ENCODE results near the gene FRK. TPM values are rescaled to one million over a fixed set of nuclear protein-coding genes. Genes with fewer than 3 reads are reported as not detected.

Gene FRK
- polyA plus RNA-seq, 4 donors: 2.9 to 11.2 (median 5.8) TPM

DNA sequence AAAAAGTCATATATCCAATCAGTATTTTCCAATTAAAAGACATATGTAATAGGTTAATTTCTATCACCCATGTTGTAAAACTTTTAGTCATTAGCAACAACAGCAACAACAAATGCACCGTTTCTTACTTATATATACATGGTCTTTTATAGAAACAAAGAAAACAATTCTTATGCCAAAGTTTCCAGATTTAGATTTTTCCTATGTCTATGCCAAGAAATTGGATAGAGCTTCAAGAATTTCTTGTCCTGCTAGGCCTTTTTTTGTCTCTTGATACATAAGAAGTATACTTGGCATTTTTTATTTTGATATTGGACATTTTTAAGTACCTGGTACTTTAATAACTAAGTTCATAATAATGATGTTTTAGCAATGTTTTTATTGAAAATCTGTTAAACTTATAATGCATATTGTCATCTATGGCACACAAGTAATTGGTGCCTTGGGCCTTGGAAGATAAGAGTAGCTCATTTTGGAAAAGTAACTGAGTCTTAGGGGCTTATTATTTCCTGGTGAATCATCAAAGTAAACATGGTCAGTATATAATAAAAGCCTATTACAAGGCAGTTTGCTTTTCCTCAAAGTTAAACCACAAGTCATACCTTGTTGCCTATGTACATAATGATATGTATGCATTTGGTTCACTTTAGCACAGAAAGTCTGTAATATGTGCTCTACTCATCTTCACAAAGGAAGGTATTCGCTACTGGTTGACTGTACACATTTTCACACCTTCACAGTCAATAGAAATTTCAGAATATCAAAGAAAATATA lies 10.1 kb upstream of the FRK start:
- H3K27ac ChIP-seq (ENCODE audit: low read depth in 1 of 3, low read length in 2 of 3): no peak overlapping the region
- H3K4me3 ChIP-seq (ENCODE audit: low read depth in 1 of 3, low read length in 3 of 3): no peak overlapping the region
- H3K36me3 ChIP-seq (ENCODE audit: control insufficient read depth in 3 of 3, insufficient read depth in 2 of 3, low read depth in 1 of 3, low read length in 3 of 3): no peaks in the 10 kb centered on the region
- no peak for FAIRE-seq
- no peaks in the 10 kb centered on the region for H3K4me1 ChIP-seq (ENCODE audit: control insufficient read depth in 3 of 3, insufficient read depth in 2 of 3, low read depth in 1 of 3, low read length in 2 of 3)
- no peaks in the 10 kb centered on the region for H3K27me3 ChIP-seq (ENCODE audit: control insufficient read depth in 3 of 3, insufficient read depth in 3 of 3, low read length in 3 of 3)
- H3K9me3 ChIP-seq (ENCODE audit: control insufficient read depth in 2 of 2, insufficient read depth in 1 of 2, low read depth in 1 of 2, low read length in 1 of 2): no peaks in the 10 kb centered on the region
- WGBS, 3 donors: 80% methylated on average over 2 of the region's 2 CpGs
- no peak for DNase-seq

DNA sequence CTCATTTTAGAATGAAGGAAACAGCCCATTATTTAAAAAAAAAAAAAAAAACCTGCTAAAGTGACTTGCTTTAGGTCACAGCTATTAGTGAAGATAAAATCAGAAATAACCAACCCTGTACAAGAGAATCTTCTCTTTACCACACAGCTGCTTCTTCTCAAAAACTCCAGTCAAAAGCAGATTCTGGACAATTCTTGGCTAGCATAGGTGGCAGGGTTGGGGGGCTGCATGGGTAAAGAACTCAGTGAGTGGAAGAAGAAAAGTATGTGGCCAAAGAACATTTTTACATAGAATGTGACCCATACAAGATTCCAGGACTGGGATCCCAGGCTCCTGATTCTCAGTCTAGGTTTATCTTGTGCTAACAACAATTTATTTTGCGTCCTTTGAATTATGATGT lies 9.4 kb upstream of the FRK start:
- H3K36me3 ChIP-seq (ENCODE audit: control insufficient read depth in 3 of 3, insufficient read depth in 2 of 3, low read depth in 1 of 3, low read length in 3 of 3): no peaks in the 10 kb centered on the region
- 95 to 100% (median 96%) methylated on average over 1 of the region's 1 CpG for WGBS, 3 donors
- FAIRE-seq: no peak
- H3K9me3 ChIP-seq (ENCODE audit: control insufficient read depth in 2 of 2, insufficient read depth in 1 of 2, low read depth in 1 of 2, low read length in 1 of 2): no peaks in the 10 kb centered on the region
- no peak for DNase-seq
- H3K4me3 ChIP-seq (ENCODE audit: low read depth in 1 of 3, low read length in 3 of 3): no peak overlapping the region
- H3K27ac ChIP-seq (ENCODE audit: low read depth in 1 of 3, low read length in 2 of 3): no peak overlapping the region
- H3K4me1 ChIP-seq (ENCODE audit: control insufficient read depth in 3 of 3, insufficient read depth in 2 of 3, low read depth in 1 of 3, low read length in 2 of 3): no peaks in the 10 kb centered on the region
- H3K27me3 ChIP-seq (ENCODE audit: control insufficient read depth in 3 of 3, insufficient read depth in 3 of 3, low read length in 3 of 3): no peaks in the 10 kb centered on the region

DNA sequence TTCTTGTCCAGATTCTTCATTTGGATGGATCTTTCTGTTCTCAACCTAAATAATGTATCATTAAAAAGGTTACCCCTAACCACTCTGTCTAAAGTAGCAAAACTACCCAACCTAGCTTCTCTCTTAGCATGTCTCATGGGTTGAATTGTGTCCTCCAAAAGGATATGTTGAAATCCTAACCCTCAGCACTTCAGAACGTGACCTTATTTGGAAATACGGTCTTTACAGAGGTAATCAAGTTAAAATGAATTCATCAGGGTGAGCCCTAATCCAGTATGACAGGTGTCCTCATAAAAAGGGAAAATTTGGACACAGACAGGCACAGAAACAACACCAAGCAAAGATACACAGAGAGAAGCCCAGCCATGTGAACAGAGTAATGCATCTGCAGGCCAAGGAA lies 6.1 kb upstream of the FRK start:
- Histone ChIP-seq H3K9me3 (ENCODE audit: control insufficient read depth in 2 of 2, insufficient read depth in 1 of 2, low read depth in 1 of 2, low read length in 1 of 2) (no peaks in the 10 kb centered on the region), H3K27me3 (ENCODE audit: control insufficient read depth in 3 of 3, insufficient read depth in 3 of 3, low read length in 3 of 3) (no peaks in the 10 kb centered on the region), H3K27ac (ENCODE audit: low read depth in 1 of 3, low read length in 2 of 3) (no peak overlapping the region), H3K4me1 (ENCODE audit: control insufficient read depth in 3 of 3, insufficient read depth in 2 of 3, low read depth in 1 of 3, low read length in 2 of 3) (no peaks in the 10 kb centered on the region), H3K4me3 (ENCODE audit: low read depth in 1 of 3, low read length in 3 of 3) (no peak overlapping the region), H3K36me3 (ENCODE audit: control insufficient read depth in 3 of 3, insufficient read depth in 2 of 3, low read depth in 1 of 3, low read length in 3 of 3) (no peaks in the 10 kb centered on the region)
- FAIRE-seq (no peak), DNase-seq (no peak)
- WGBS, 3 donors: 83 to 90% (median 89%) methylated on average over 2 of the region's 2 CpGs

DNA sequence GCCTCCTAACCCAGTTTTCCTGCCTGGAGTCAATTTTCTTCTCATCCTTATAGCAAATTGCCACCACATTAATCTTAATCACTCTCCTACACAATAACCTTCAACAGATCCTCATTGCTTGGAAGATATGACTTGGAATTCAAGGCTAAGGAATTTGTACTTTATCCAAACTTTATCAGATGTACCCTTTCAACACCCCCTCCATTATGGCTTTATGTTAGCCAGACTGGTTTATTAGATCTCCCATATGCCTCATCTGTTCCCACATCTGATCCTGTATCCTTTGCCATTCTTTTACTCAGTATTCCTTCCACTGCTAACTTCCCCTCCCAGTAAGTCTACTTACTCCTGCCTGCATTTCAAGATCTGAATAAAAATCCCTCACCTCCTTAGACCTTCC lies 4.0 kb upstream of the FRK start:
- H3K27me3 ChIP-seq (ENCODE audit: control insufficient read depth in 3 of 3, insufficient read depth in 3 of 3, low read length in 3 of 3): no peaks in the 10 kb centered on the region
- FAIRE-seq: no peak
- no peak for DNase-seq
- no peak overlapping the region for H3K4me3 ChIP-seq (ENCODE audit: low read depth in 1 of 3, low read length in 3 of 3)
- H3K9me3 ChIP-seq (ENCODE audit: control insufficient read depth in 2 of 2, insufficient read depth in 1 of 2, low read depth in 1 of 2, low read length in 1 of 2): no peaks in the 10 kb centered on the region
- H3K36me3 ChIP-seq (ENCODE audit: control insufficient read depth in 3 of 3, insufficient read depth in 2 of 3, low read depth in 1 of 3, low read length in 3 of 3): no peaks in the 10 kb centered on the region
- H3K27ac ChIP-seq (ENCODE audit: low read depth in 1 of 3, low read length in 2 of 3): no peak overlapping the region
- peaks cover 0 to 6% (median 0%) of the 10 kb centered on the region in 3 donors for H3K4me1 ChIP-seq (ENCODE audit: control insufficient read depth in 3 of 3, insufficient read depth in 2 of 3, low read depth in 1 of 3, low read length in 2 of 3)

DNA sequence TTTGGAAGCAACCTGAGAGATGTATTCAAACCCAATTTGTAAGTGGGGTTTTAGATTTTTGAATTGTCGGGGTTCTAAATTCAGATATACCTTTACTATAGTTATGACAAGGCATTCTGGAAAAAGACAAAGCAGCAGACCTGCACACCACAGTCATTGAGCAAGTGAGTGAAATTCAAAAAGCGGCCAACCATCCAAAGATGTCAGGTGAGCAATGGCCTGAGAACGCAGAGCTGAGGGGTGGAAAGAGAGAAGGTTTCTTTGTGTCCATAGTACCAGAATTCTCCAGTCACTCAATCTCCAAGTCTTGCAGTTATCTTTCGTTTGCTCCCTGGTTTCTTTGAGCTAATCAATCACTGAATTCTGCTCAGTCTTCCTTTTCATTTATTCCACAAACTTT lies 1.8 kb upstream of the FRK start:
- Histone ChIP-seq H3K36me3 (ENCODE audit: control insufficient read depth in 3 of 3, insufficient read depth in 2 of 3, low read depth in 1 of 3, low read length in 3 of 3) (no peaks in the 10 kb centered on the region), H3K27me3 (ENCODE audit: control insufficient read depth in 3 of 3, insufficient read depth in 3 of 3, low read length in 3 of 3) (no peaks in the 10 kb centered on the region), H3K4me3 (ENCODE audit: low read depth in 1 of 3, low read length in 3 of 3) (no peak overlapping the region), H3K9me3 (ENCODE audit: control insufficient read depth in 2 of 2, insufficient read depth in 1 of 2, low read depth in 1 of 2, low read length in 1 of 2) (no peaks in the 10 kb centered on the region), H3K27ac (ENCODE audit: low read depth in 1 of 3, low read length in 2 of 3) (no peak overlapping the region), H3K4me1 (ENCODE audit: control insufficient read depth in 3 of 3, insufficient read depth in 2 of 3, low read depth in 1 of 3, low read length in 2 of 3) (peaks cover 0 to 6% (median 0%) of the 10 kb centered on the region in 3 donors)
- FAIRE-seq (no peak), DNase-seq (no peak)
- WGBS, 3 donors: 83 to 95% (median 89%) methylated on average over 4 of the region's 4 CpGs

DNA sequence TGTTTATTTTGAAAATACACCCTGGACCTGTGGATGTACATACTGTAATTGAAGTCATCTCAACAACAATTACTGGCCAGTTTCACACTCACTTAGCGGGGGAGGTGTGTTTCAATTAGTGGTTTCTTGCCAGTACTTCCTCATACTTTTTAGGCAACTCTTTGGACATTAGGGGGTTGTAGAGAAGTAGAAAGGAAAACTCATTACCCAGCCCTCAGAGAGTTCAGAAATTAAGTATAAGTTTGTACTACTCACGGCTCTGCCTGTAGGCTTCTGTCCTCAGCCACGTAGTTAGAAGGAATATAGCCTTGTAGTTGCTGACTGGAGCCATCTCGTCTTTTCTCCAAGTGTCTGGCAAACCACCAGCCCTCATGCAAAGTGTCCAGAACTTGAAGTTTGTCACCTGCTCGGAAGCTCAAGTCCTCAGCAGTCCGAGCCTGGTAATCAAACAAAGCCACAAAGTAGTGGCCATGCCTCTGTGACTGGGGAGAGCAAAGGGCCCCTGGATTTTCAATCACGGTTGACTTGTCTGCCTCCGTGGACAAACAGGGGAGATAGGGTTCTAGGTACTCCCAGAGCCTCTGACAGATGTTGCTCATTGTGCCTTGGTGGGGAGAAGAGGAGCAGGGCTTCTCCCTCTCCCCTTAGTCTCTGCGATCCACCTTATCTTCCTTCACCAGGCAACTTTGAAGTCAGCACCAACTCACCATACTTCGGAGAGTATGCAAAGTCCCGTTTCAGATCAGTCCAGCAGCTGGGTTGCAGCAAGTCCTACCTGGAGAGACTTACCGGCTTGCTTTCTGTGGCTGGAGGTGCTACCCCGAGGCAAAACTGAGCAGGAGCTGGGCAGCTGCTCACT lies 749 bp downstream of the FRK start:
- peak in 1 of 2 donors; percentile 60 for DNase-seq
- Histone ChIP-seq H3K27ac (ENCODE audit: low read depth in 1 of 3, low read length in 2 of 3) (peak overlapping the region; percentile 82 to 92 (median 86)), H3K4me3 (ENCODE audit: low read depth in 1 of 3, low read length in 3 of 3) (peak overlapping the region in 2 of 3 donors; percentile 63 to 73), H3K4me1 (ENCODE audit: control insufficient read depth in 3 of 3, insufficient read depth in 2 of 3, low read depth in 1 of 3, low read length in 2 of 3) (peaks cover 0 to 12% (median 0%) of the 10 kb centered on the region in 3 donors), H3K36me3 (ENCODE audit: control insufficient read depth in 3 of 3, insufficient read depth in 2 of 3, low read depth in 1 of 3, low read length in 3 of 3) (no peaks in the 10 kb centered on the region), H3K27me3 (ENCODE audit: control insufficient read depth in 3 of 3, insufficient read depth in 3 of 3, low read length in 3 of 3) (no peaks in the 10 kb centered on the region), H3K9me3 (ENCODE audit: control insufficient read depth in 2 of 2, insufficient read depth in 1 of 2, low read depth in 1 of 2, low read length in 1 of 2) (no peaks in the 10 kb centered on the region)
- FAIRE-seq: no peak
- 8 to 50% (median 29%) methylated on average over 13 of the region's 13 CpGs for WGBS, 3 donors

DNA sequence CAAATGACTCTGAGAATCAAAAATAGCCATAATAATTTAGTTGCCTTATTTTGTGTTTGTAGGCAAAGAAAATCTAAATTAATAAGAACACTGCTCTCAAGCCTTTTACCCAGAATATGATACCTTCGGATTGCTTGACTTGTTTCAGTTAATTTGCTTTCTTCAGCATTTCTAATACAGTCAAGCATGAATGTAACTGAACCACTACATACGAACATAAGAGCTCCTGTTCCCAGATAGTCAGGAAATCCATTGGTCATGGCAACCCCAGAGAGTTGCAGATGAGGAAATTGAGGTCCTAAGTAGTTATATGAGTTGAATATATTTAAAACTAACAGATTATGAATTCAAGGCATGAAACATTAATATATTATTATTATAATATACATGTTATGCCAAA lies 2.9 kb downstream of the FRK start:
- H3K36me3 ChIP-seq (ENCODE audit: control insufficient read depth in 3 of 3, insufficient read depth in 2 of 3, low read depth in 1 of 3, low read length in 3 of 3): no peaks in the 10 kb centered on the region
- peak overlapping the region in 2 of 3 donors; percentile 21 to 60 for H3K4me3 ChIP-seq (ENCODE audit: low read depth in 1 of 3, low read length in 3 of 3)
- DNase-seq: no peak
- peaks cover 0 to 12% (median 0%) of the 10 kb centered on the region in 3 donors for H3K4me1 ChIP-seq (ENCODE audit: control insufficient read depth in 3 of 3, insufficient read depth in 2 of 3, low read depth in 1 of 3, low read length in 2 of 3)
- H3K27ac ChIP-seq (ENCODE audit: low read depth in 1 of 3, low read length in 2 of 3): no peak overlapping the region
- FAIRE-seq: no peak
- no peaks in the 10 kb centered on the region for H3K27me3 ChIP-seq (ENCODE audit: control insufficient read depth in 3 of 3, insufficient read depth in 3 of 3, low read length in 3 of 3)
- no peaks in the 10 kb centered on the region for H3K9me3 ChIP-seq (ENCODE audit: control insufficient read depth in 2 of 2, insufficient read depth in 1 of 2, low read depth in 1 of 2, low read length in 1 of 2)
- 18 to 53% (median 35%) methylated on average over 2 of the region's 2 CpGs for WGBS, 3 donors

DNA sequence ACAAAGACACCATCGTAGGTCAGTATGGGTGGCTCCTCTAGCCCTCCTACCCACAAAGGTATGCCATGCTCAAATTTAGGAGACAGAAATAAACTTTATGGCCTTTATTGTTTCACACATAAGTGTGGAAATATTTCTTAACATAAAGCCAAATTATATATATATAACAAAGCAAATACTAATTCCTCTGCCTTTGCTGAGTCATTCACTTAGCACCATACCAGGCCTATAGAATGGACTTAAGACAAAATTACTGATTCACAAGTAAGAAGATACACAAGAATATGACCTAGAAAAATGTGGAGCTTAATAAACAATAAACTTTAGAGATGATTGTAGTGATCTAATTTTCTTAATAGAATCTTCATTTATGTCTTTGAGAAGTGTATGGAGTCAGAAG lies 5.2 kb downstream of the FRK start:
- 65 to 92% (median 67%) methylated on average over 1 of the region's 1 CpG for WGBS, 3 donors
- Histone ChIP-seq H3K9me3 (ENCODE audit: control insufficient read depth in 2 of 2, insufficient read depth in 1 of 2, low read depth in 1 of 2, low read length in 1 of 2) (no peaks in the 10 kb centered on the region), H3K4me3 (ENCODE audit: low read depth in 1 of 3, low read length in 3 of 3) (peak overlapping the region in 1 of 3 donors; percentile 30), H3K36me3 (ENCODE audit: control insufficient read depth in 3 of 3, insufficient read depth in 2 of 3, low read depth in 1 of 3, low read length in 3 of 3) (no peaks in the 10 kb centered on the region), H3K27ac (ENCODE audit: low read depth in 1 of 3, low read length in 2 of 3) (no peak overlapping the region), H3K4me1 (ENCODE audit: control insufficient read depth in 3 of 3, insufficient read depth in 2 of 3, low read depth in 1 of 3, low read length in 2 of 3) (peaks cover 0 to 9% (median 0%) of the 10 kb centered on the region in 3 donors), H3K27me3 (ENCODE audit: control insufficient read depth in 3 of 3, insufficient read depth in 3 of 3, low read length in 3 of 3) (no peaks in the 10 kb centered on the region)
- FAIRE-seq (no peak), DNase-seq (no peak)
